IPS-11a (cell line): ENCODE data around the gene PLEKHJ1.

Experiments
- H3K4me3 ChIP-seq: one replicate; pipeline ENCODE4 v1.5.1; 2013; ENCODE audit warnings: low read depth, low read length, control low read depth

PLEKHJ1 gene

GRCh38 chr19:2249880-2250765 is 14.0 kb upstream of the PLEKHJ1 start:
- H3K4me3 ChIP-seq, result no peak overlapping the region

DNA sequence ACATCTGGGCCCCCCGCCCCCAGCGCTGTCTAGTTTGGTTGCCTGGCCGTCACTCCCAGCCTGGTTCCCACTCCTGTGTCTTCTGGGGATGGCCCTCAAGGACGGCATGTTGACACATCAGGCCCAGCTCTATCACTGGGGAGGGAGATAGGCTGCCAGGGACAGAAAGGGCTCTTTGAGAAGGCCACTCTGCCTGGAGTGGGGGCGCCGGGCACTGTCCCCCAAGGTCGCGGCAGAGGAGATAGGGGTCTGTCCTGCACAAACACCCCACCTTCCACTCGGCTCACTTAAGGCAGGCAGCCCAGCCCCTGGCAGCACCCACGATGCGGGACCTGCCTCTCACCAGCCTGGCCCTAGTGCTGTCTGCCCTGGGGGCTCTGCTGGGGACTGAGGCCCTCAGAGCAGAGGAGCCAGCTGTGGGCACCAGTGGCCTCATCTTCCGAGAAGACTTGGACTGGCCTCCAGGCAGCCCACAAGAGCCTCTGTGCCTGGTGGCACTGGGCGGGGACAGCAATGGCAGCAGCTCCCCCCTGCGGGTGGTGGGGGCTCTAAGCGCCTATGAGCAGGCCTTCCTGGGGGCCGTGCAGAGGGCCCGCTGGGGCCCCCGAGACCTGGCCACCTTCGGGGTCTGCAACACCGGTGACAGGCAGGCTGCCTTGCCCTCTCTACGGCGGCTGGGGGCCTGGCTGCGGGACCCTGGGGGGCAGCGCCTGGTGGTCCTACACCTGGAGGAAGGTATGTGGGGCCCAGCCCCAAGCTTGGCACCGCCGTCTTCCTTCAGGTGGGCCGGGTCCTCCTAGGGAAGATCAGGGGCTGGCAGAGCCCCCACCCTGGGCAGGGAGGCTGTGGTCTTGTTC is 13.1 kb upstream of the PLEKHJ1 start, which contains the start of gene AMH:
Gene AMH, plus strand, starts transcription at position 314 of the 857 bp plus-strand sequence. Its CDS starts 10 bp downstream, at position 324.
- H3K4me3 ChIP-seq, result no peak within 1 kb of the TSS

DNA sequence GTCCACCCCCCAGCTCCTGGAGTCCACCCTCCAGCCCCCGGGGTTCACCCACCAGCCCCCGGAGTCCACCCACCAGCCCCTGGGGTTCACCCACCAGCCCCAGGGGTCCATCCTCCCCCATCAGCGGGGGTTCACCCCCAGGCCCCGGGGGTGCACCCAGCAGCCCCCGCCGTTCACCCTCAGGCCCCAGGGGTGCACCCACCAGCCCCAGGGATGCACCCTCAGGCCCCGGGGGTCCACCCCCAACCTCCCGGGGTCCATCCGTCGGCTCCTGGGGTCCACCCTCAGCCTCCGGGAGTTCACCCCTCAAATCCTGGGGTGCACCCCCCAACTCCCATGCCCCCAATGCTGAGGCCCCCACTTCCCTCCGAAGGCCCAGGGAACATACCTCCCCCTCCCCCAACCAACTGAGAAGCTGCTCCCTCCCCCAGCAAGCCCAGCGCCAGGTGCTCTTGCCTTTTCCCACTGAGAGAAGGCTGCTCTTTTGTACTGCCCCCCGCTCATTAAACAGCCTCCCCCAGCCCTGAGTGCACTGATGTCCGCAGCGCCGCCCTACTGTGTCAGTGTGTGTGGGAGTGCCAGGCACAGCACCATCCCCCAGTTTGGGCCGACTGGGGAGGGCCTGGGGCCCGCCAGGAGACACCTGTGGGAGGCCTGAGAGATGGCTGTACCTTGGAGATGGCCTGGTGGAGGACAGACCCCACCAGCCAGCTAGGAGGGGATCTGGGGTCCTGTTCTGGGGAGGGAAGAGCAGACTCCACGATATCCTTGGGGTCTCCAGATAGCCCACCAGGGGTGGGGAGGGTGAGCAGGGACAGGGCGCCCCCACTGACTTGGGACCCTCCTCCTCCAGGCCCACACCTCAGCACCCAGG is 12.2 kb upstream of the PLEKHJ1 start:
- no peak overlapping the region for H3K4me3 ChIP-seq

GRCh38 chr19:2247433-2248101 is 11.4 kb upstream of the PLEKHJ1 start:
- H3K4me3 ChIP-seq, result no peak overlapping the region

DNA sequence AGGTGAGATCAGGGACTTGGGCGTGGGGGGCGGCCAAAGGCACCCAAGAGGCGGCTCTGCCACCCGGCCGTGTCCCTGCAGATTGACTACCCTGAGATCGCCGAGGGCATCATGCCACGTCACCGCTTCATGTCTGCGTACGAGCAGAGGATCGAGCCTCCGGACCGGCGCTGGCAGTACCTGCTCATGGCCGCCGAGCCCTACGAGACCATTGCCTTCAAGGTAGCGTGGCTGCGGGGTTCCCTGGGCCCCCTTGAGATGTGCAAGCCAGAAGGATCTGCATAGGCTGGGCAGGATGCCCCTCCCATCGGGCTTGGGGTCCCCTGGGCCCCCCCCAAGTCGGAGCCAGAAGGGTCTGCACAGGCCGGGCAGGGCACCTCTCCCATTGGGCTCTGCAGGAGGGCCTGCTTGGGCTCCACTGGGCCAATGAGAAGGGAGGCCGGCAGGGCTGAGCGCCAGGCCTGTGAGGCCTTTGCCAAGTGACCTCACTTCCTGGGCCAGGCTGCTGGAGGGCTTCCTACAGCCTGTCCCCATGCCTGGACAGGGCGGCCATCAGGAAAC is 10.8 kb upstream of the PLEKHJ1 start:
- H3K4me3 ChIP-seq, result no peak overlapping the region

- H3K4me3 ChIP-seq, result no peak overlapping the region
Observed at GRCh38 chr19:2246014-2246620, 10.0 kb upstream of the PLEKHJ1 start.

DNA sequence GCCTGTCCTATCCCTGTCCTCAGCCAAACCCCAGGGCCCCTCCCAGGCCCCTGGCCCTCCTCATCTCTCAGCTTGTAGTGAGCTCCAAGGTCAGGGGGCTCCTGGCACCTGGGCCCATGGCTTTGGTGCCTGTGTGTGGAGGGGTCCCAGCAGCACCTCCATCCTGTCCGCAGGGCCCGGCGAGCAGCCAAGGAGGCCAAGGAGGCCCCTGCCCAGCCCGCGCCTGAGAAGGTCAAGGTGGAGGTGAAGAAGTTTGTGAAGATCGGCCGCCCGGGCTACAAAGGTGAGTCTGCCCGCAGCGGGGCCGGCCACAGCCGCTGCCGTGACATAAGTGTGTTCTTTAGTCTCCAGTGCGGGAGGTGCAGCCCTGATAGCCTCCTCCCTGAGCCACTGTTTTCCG is 9.1 kb upstream of the PLEKHJ1 start:
- H3K4me3 ChIP-seq, result no peak overlapping the region

- no peak overlapping the region for H3K4me3 ChIP-seq
Observed at GRCh38 chr19:2244486-2244885, 8.4 kb upstream of the PLEKHJ1 start.

GRCh38 chr19:2244125-2244411 is 7.9 kb upstream of the PLEKHJ1 start:
- H3K4me3 ChIP-seq, result no peak overlapping the region

- no peak overlapping the region for H3K4me3 ChIP-seq
Observed at GRCh38 chr19:2243274-2244124, 7.4 kb upstream of the PLEKHJ1 start.

DNA sequence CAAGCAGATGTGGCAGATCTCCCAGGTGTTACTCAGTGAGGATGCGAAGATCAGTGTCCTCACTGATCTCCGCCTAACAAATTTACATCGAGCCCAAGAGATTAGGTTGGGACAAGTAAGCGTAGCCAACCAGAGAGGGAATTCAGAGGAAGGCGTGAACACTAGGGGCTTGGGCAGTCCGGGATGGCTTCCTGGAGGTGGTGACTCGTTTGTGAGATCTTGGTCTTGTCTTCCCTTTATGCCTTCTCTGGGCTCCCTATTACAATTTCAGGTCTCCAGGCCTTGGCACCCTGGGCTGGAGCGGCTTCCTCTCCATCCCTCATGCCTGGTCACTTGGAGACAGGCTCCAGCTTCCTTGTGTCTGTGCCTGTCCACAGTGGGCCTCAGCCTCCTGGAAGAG is 6.7 kb upstream of the PLEKHJ1 start:
- no peak overlapping the region for H3K4me3 ChIP-seq

- no peak overlapping the region for H3K4me3 ChIP-seq
Observed at GRCh38 chr19:2242092-2242537, 6.0 kb upstream of the PLEKHJ1 start.

- H3K4me3 ChIP-seq, result no peak overlapping the region
Observed at GRCh38 chr19:2240881-2241760, 5.0 kb upstream of the PLEKHJ1 start.

GRCh38 chr19:2239771-2240770 is 3.9 kb upstream of the PLEKHJ1 start:
- H3K4me3 ChIP-seq, result no peak overlapping the region

DNA sequence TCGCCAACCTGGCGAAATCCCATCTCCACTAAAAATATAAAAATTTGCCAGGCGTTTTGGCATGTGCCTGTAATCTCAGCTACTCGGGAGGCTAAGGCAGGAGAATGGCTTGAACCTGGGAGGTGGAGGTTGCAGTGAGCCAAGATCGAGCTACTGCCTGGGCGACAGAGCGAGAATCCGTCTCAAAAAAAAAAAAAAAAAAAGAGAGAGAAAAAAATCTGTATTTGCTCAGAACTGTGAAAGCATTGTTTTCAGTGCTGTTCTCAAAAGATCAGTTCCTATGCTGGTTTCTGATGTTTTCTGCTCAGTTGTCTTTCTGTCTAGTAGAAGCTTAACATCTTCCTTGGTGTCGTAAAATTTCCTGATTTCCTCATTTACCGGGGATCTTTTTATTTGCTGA is 3.0 kb upstream of the PLEKHJ1 start:
- no peak overlapping the region for H3K4me3 ChIP-seq

DNA sequence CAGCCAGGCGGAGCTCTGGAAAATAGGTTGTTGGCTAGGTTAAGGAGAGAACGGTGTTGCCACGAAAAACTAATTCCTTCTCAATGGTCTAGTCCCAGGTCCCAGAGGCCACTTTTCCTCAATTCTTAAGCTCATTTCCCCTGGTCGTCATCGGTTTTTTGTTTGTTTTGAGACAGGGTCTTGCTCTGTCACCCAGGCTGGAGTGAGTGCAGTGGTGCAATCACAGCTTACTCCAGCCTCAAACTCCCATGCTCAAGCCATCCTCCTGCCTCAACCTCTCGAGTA is 1.7 kb upstream of the PLEKHJ1 start:
- no peak overlapping the region for H3K4me3 ChIP-seq
